HUES48 (cell line): ENCODE measurements around the gene SNX13.

ENCODE experiments used
- H3K27ac ChIP-seq: one replicate; pipeline ENCODE4 v1.7.0; 2013; ENCODE audit warnings: low read depth, low read length, inconsistent platforms
- H3K27me3 ChIP-seq: 2 replicates; pipeline ENCODE4 v1.6.1; 2013; ENCODE audit warnings: mild to moderate bottlenecking, low read length; ENCODE audit not compliant: control insufficient read depth, insufficient read depth
- H3K36me3 ChIP-seq: 2 replicates; pipeline ENCODE4 v1.6.1; 2013; ENCODE audit warnings: low read length; ENCODE audit not compliant: control insufficient read depth, insufficient read depth
- H3K4me1 ChIP-seq: 2 replicates; pipeline ENCODE4 v1.6.1; 2013; ENCODE audit warnings: mild to moderate bottlenecking, low read length; ENCODE audit not compliant: control insufficient read depth, insufficient read depth
- H3K4me3 ChIP-seq: 2 replicates; pipeline ENCODE4 v1.5.1; 2013; ENCODE audit warnings: mild to moderate bottlenecking, low read depth, low read length
- H3K9ac ChIP-seq: 2 replicates; pipeline ENCODE4 v1.6.1; 2013; ENCODE audit warnings: mild to moderate bottlenecking, low read depth, low read length, moderate library complexity
- H3K9me3 ChIP-seq: 2 replicates; pipeline ENCODE4 v1.6.1; 2013; ENCODE audit warnings: low read length; ENCODE audit not compliant: control insufficient read depth, insufficient read depth

SNX13 gene

DNA sequence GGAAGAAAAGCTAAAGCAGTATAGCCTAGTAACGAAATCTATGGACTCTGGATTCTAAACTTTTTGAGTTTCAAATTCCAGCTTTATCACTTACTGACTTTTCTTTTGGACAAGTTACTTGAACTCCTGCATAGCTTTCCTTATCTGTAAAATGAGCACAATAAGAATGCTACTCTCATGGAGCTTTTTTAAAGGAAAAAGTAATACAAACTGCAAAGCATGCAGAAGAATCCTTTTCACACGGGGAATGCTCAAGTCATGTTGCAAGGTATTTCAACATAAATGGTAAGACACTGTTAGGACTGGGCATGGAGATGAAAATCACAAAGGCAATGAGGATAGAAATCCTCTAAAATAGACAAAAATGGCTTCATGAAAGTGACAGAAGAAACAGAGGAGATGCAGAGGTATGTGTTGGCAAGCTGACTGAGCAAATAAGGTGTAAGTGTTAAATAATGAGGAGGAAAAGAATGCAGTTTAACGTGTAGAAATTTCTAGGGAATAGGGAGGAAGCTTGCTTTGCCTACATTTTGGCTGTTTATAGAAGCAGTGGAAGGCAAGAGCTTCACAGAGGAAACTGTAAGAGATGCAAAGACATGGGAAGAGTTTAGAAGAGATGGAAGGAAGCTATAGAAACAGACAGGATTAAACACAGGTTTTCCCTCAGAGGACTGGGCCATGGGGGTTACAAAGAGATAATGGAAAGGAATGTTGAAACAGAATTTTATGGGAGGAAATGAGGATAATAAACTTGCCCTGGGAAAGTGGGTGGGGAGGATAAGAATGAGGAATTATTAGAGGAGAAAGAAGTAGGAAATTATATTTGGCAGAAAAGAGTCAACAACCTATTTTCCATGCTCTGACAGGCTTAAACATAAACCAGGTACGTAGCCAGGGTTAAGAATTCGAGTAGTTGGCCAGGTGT, 28.8 kb upstream of the SNX13 start:
- H3K4me1 ChIP-seq = no peaks in the 10 kb centered on the region
- no peaks in the 10 kb centered on the region for H3K36me3 ChIP-seq
- H3K4me3 ChIP-seq = no peak overlapping the region
- H3K27me3 ChIP-seq = no peaks in the 10 kb centered on the region
- no peaks in the 10 kb centered on the region for H3K9me3 ChIP-seq
- H3K27ac ChIP-seq = no peak overlapping the region
- H3K9ac ChIP-seq = no peak overlapping the region

DNA sequence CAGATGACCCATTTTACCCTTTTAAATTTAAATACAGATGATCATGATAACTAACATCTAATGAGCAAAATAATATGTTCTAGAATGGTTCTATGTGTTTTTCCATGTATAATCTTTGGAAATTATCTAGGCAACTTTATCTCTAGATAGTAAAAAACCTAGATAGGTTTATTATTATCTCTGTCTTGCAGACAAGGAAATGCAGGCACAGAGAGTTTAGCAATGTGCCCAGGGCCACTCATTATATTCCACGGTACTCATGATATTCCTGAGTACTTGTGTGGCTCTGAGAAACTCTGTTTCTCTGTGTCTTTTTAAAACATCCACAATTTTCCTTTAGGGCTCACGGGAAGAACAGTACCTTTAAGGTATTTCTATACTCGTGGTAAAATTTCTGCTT, 26.4 kb upstream of the SNX13 start:
- Histone ChIP-seq H3K9ac (no peak overlapping the region), H3K9me3 (no peaks in the 10 kb centered on the region), H3K4me3 (no peak overlapping the region), H3K27ac (no peak overlapping the region), H3K27me3 (no peaks in the 10 kb centered on the region), H3K36me3 (no peaks in the 10 kb centered on the region), H3K4me1 (no peaks in the 10 kb centered on the region)

DNA sequence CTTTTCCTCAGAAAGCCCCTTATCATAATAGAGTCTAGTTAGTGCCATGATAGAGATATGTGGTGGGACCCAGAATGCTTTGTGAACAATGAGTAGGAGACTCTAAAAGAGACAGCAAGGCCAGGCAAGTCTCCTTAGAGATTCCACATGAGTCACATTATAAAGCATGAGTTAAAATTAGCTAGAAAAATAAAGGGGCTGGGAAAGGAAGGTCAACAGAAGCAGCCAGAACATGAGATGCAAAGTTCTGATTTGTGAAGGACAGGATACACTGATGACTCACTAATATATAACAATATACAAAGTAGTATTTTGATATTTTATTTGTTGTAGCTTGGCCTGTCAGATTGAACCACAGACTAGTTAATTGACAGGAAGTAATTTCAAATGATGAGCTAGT, 25.3 kb upstream of the SNX13 start:
- no peak overlapping the region for H3K9ac ChIP-seq
- H3K9me3 ChIP-seq = no peaks in the 10 kb centered on the region
- no peaks in the 10 kb centered on the region for H3K27me3 ChIP-seq
- H3K27ac ChIP-seq = no peak overlapping the region
- H3K36me3 ChIP-seq = no peaks in the 10 kb centered on the region
- H3K4me3 ChIP-seq = no peak overlapping the region
- H3K4me1 ChIP-seq = no peaks in the 10 kb centered on the region

- no peaks in the 10 kb centered on the region for H3K36me3 ChIP-seq
- no peak overlapping the region for H3K9ac ChIP-seq
- H3K27ac ChIP-seq = no peak overlapping the region
- H3K27me3 ChIP-seq = no peaks in the 10 kb centered on the region
- H3K4me3 ChIP-seq = no peak overlapping the region
- no peaks in the 10 kb centered on the region for H3K9me3 ChIP-seq
- no peaks in the 10 kb centered on the region for H3K4me1 ChIP-seq
These were observed 23.0 kb upstream of the SNX13 start for GRCh38 chr7:17963281-17963680.

DNA sequence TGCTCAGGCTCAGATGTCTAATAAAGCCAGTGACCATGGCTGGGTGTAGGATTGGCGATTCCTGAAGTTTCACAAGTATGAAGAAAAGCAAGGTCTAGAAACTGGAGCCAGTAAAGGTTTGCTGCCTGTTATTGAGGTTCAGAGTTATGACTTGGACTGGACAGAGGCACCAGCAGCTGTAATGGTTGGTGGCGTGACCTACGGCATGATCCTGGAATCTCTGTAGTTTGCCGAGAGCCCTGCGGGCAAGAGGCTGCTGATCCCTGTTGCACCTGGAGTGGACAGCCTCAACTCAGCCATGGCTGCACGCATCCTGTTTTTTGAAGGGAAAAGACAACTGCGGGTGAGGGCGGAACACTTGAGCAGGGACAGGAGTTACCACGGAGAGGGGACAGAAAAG, 22.4 kb upstream of the SNX13 start:
- H3K36me3 ChIP-seq = no peaks in the 10 kb centered on the region
- H3K4me3 ChIP-seq = no peak overlapping the region
- no peak overlapping the region for H3K9ac ChIP-seq
- H3K27me3 ChIP-seq = no peaks in the 10 kb centered on the region
- H3K27ac ChIP-seq = no peak overlapping the region
- H3K4me1 ChIP-seq = no peaks in the 10 kb centered on the region
- no peaks in the 10 kb centered on the region for H3K9me3 ChIP-seq

- H3K9me3 ChIP-seq = no peaks in the 10 kb centered on the region
- H3K27me3 ChIP-seq = no peaks in the 10 kb centered on the region
- H3K4me3 ChIP-seq = no peak overlapping the region
- H3K9ac ChIP-seq = no peak overlapping the region
- H3K27ac ChIP-seq = no peak overlapping the region
- H3K4me1 ChIP-seq = no peaks in the 10 kb centered on the region
- H3K36me3 ChIP-seq = no peaks in the 10 kb centered on the region
These were observed 17.6 kb upstream of the SNX13 start for GRCh38 chr7:17957871-17958270.

DNA sequence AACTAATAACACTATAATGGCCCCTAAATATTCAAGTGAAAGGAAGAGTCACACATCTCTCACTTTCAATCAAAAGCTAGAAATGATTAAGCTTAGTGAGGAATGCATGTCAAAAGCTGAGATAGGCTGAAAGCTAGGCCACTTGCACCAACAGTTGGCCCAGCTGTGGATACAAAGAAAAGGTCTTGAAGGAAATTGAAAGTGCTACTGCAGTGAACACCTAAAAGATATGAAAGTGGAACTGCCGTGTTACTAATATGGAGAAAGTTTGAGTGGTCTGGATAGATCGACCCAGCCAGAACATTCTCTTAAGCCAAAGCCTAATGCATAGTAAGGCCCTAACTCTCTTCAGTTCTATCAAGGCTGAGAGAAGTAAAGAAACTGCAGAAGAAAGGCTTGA, 12.1 kb upstream of the SNX13 start:
- Histone ChIP-seq H3K27ac (no peak overlapping the region), H3K9ac (no peak overlapping the region), H3K27me3 (no peaks in the 10 kb centered on the region), H3K4me1 (no peaks in the 10 kb centered on the region), H3K4me3 (no peak overlapping the region), H3K36me3 (no peaks in the 10 kb centered on the region), H3K9me3 (no peaks in the 10 kb centered on the region)

- Histone ChIP-seq H3K27me3 (no peaks in the 10 kb centered on the region), H3K9ac (no peak overlapping the region), H3K4me1 (no peaks in the 10 kb centered on the region), H3K4me3 (no peak overlapping the region), H3K27ac (no peak overlapping the region), H3K36me3 (no peaks in the 10 kb centered on the region), H3K9me3 (no peaks in the 10 kb centered on the region)
These were observed 11.5 kb upstream of the SNX13 start for GRCh38 chr7:17951742-17952254.

GRCh38 chr7:17948526-17949238, 8.4 kb upstream of the SNX13 start:
- no peak overlapping the region for H3K27ac ChIP-seq

DNA sequence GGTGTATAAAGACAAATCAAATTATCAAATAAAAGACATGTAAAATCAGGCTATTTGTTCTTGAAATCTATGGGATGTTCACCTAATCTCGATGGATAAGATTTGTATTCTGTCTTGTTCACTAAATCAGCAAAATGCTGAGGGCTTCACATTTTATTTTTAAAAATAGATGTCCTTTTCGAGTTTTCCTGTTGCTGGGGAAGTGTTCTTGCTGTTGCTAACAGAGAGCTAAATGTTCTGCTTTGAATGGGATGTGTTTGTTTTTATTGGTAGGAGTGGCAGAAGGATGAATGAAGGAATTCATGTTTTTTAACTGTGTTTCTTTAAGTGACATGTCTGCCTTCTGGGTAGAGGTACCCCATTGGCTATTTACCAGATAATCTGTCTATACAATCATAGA, 7.3 kb upstream of the SNX13 start:
- no peak overlapping the region for H3K4me3 ChIP-seq
- H3K4me1 ChIP-seq = no peaks in the 10 kb centered on the region
- H3K27me3 ChIP-seq = no peaks in the 10 kb centered on the region
- H3K27ac ChIP-seq = no peak overlapping the region
- no peaks in the 10 kb centered on the region for H3K9me3 ChIP-seq
- no peak overlapping the region for H3K9ac ChIP-seq
- H3K36me3 ChIP-seq = no peaks in the 10 kb centered on the region

More at GRCh38 chr7:17948526-17949238, 8.4 kb upstream of the SNX13 start:
- H3K36me3 ChIP-seq = no peaks in the 10 kb centered on the region
- H3K9ac ChIP-seq = no peak overlapping the region
- H3K4me3 ChIP-seq = no peak overlapping the region
- no peaks in the 10 kb centered on the region for H3K27me3 ChIP-seq
- no peaks in the 10 kb centered on the region for H3K4me1 ChIP-seq
- no peaks in the 10 kb centered on the region for H3K9me3 ChIP-seq

- no peak overlapping the region for H3K27ac ChIP-seq
- H3K4me1 ChIP-seq = no peaks in the 10 kb centered on the region
- H3K27me3 ChIP-seq = no peaks in the 10 kb centered on the region
- no peak overlapping the region for H3K9ac ChIP-seq
- no peak overlapping the region for H3K4me3 ChIP-seq
- no peaks in the 10 kb centered on the region for H3K9me3 ChIP-seq
- no peaks in the 10 kb centered on the region for H3K36me3 ChIP-seq
These were observed 6.3 kb upstream of the SNX13 start for GRCh38 chr7:17946591-17946990.
